ENCODE data around the gene MIPEP.

DNA sequence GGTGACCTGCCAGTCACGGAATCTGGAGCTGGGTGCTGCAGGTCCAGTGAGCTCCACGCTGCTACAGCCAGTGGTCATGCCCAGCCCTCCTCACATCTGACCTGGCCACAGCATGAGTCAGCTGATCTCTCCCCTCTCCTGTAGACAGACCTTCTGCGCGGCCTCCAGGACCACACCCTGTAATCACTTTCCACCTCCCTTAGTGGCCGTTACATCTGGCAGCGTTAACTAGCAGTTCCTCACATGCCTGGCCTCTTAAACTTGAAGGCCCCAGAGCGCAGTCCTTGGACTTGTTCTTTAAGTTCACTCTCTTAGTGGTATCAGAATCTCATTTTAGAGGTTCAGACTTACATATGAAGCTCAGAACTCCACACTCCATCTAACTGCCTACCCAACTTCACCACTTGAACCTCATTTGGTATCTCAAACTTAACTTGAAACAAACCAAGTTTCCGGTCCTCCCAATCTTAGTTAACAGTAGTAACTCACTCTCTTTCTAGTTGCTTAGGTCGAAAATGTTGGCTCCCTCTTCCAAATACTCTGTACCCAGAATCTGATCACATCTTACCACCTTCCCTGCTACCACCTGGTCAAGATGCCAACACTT, 22.7 kb downstream of the MIPEP start:
- TF ChIP-seq EP300 (IDR thresholded peaks at IDR 0.05; ENCODE audit: borderline replicate concordance) (no peak), TAF1 (IDR thresholded peaks at IDR 0.05; ENCODE audit: low read depth) (no peak), TCF12 (IDR thresholded peaks at IDR 0.05; ENCODE audit: low read depth) (no peak), NFIC (IDR thresholded peaks at IDR 0.05) (no peak), YY1 (IDR thresholded peaks at IDR 0.05; ENCODE audit: low read depth) (no peak), RAD21 (IDR thresholded peaks at IDR 0.05; ENCODE audit: low read depth) (no peak), EGR1 (IDR thresholded peaks at IDR 0.05) (no peak), FOXM1 (IDR thresholded peaks at IDR 0.05; ENCODE audit: borderline replicate concordance, low read depth) (no peak)
- TF ChIP-seq, protein P1, sequence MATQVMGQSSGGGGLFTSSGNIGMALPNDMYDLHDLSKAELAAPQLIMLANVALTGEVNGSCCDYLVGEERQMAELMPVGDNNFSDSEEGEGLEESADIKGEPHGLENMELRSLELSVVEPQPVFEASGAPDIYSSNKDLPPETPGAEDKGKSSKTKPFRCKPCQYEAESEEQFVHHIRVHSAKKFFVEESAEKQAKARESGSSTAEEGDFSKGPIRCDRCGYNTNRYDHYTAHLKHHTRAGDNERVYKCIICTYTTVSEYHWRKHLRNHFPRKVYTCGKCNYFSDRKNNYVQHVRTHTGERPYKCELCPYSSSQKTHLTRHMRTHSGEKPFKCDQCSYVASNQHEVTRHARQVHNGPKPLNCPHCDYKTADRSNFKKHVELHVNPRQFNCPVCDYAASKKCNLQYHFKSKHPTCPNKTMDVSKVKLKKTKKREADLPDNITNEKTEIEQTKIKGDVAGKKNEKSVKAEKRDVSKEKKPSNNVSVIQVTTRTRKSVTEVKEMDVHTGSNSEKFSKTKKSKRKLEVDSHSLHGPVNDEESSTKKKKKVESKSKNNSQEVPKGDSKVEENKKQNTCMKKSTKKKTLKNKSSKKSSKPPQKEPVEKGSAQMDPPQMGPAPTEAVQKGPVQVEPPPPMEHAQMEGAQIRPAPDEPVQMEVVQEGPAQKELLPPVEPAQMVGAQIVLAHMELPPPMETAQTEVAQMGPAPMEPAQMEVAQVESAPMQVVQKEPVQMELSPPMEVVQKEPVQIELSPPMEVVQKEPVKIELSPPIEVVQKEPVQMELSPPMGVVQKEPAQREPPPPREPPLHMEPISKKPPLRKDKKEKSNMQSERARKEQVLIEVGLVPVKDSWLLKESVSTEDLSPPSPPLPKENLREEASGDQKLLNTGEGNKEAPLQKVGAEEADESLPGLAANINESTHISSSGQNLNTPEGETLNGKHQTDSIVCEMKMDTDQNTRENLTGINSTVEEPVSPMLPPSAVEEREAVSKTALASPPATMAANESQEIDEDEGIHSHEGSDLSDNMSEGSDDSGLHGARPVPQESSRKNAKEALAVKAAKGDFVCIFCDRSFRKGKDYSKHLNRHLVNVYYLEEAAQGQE (IDR thresholded peaks at IDR 0.05; ENCODE audit: low read depth): no peak
- TF ChIP-seq, protein P2, sequence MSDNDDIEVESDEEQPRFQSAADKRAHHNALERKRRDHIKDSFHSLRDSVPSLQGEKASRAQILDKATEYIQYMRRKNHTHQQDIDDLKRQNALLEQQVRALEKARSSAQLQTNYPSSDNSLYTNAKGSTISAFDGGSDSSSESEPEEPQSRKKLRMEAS (IDR thresholded peaks at IDR 0.05): no peak
